HG03280 (cell line): ENCODE results near the gene ANKH.
A peak's percentile ranks its signal among the peaks of the same experiment; 100 is the strongest.
"Not testable (repeated sequence)": the region's sequence is repeated elsewhere in the genome, so short reads cannot be mapped to it uniquely, and the experiment has no call there.

Experiments used
- ATAC-seq: cut with Tn5 transposase; IDR thresholded peaks from one replicate; pipeline ENCODE4 v1.9.1; 2021; ENCODE audit warnings: mild to moderate bottlenecking, moderate library complexity; ENCODE audit not compliant: unreplicated experiment

The ANKH gene

GRCh38 chr5:14884062-14884612 lies 12.6 kb upstream of the ANKH start:
- ATAC-seq, result no peak

GRCh38 chr5:14882658-14883580 lies 11.3 kb upstream of the ANKH start:
- ATAC-seq, result no peak

- no peak for ATAC-seq
Measured at GRCh38 chr5:14881826-14882225, 10.2 kb upstream of the ANKH start.

GRCh38 chr5:14880688-14881087 lies 9.1 kb upstream of the ANKH start:
- no peak for ATAC-seq

- ATAC-seq, result no peak
Measured at GRCh38 chr5:14879937-14880589, 8.5 kb upstream of the ANKH start.

- no peak for ATAC-seq
Measured at GRCh38 chr5:14879393-14879792, 7.8 kb upstream of the ANKH start.

- ATAC-seq, result not testable (repeated sequence)
Measured at GRCh38 chr5:14878192-14878591, 6.6 kb upstream of the ANKH start.

- no peak for ATAC-seq
Measured at GRCh38 chr5:14876095-14876494, 4.5 kb upstream of the ANKH start.

- no peak for ATAC-seq
Measured at GRCh38 chr5:14873790-14874189, 2.2 kb upstream of the ANKH start.

GRCh38 chr5:14873093-14873492 lies 1.5 kb upstream of the ANKH start:
- ATAC-seq, result no peak

GRCh38 chr5:14872070-14872989 lies 752 bp upstream of the ANKH start:
- peak; percentile 38 for ATAC-seq

GRCh38 chr5:14870337-14871213 lies 1.0 kb downstream of the ANKH start:
- ATAC-seq, result no peak

GRCh38 chr5:14869668-14870164 lies 1.9 kb downstream of the ANKH start:
- no peak for ATAC-seq

- no peak for ATAC-seq
Measured at GRCh38 chr5:14869233-14869632, 2.3 kb downstream of the ANKH start.

- no peak for ATAC-seq
Measured at GRCh38 chr5:14868771-14869170, 2.8 kb downstream of the ANKH start.

GRCh38 chr5:14864181-14864812 lies 7.3 kb downstream of the ANKH start:
- no peak for ATAC-seq

- ATAC-seq, result no peak
Measured at GRCh38 chr5:14863105-14863504, 8.5 kb downstream of the ANKH start.

GRCh38 chr5:14861123-14861765 lies 10.3 kb downstream of the ANKH start:
- ATAC-seq, result no peak

GRCh38 chr5:14859980-14860379 lies 11.6 kb downstream of the ANKH start:
- no peak for ATAC-seq
